Activated T-cell treated with anti-CD3 and anti-CD28 coated beads for 48 hours (primary cell): ENCODE measurements around the gene RNU5B-1.

Experiments used
- DNase-seq: peaks from one replicate; pipeline ENCODE4 v3.0.0-alpha.2; 2020; ENCODE audit warnings: low read depth

The RNU5B-1 gene

GRCh38 chr15:65289261-65289854, 15.1 kb upstream of the RNU5B-1 start:
- DNase-seq: no peak

- no peak for DNase-seq
These were observed 14.2 kb upstream of the RNU5B-1 start for GRCh38 chr15:65290228-65290627.

GRCh38 chr15:65292938-65293518, 11.4 kb upstream of the RNU5B-1 start:
- no peak for DNase-seq

- no peak for DNase-seq
These were observed 5.7 kb upstream of the RNU5B-1 start for GRCh38 chr15:65298731-65299130.

GRCh38 chr15:65300924-65301441, 3.5 kb upstream of the RNU5B-1 start:
- no peak for DNase-seq

- DNase-seq: no peak
These were observed 2.4 kb upstream of the RNU5B-1 start for GRCh38 chr15:65302061-65302460.

- no peak for DNase-seq
These were observed 643 bp upstream of the RNU5B-1 start for GRCh38 chr15:65303687-65304380.

- DNase-seq: no peak
These were observed 777 bp downstream of the RNU5B-1 start for GRCh38 chr15:65305150-65305758.

- no peak for DNase-seq
These were observed 1.3 kb downstream of the RNU5B-1 start for GRCh38 chr15:65305776-65306175.

- no peak for DNase-seq
These were observed 2.1 kb downstream of the RNU5B-1 start for GRCh38 chr15:65306551-65306950.

- DNase-seq: no peak
These were observed 3.5 kb downstream of the RNU5B-1 start for GRCh38 chr15:65307978-65308377.

GRCh38 chr15:65309882-65310418, 5.5 kb downstream of the RNU5B-1 start:
- DNase-seq: no peak

GRCh38 chr15:65310431-65311137, 6.1 kb downstream of the RNU5B-1 start:
- no peak for DNase-seq

GRCh38 chr15:65311760-65312159, 7.3 kb downstream of the RNU5B-1 start:
- no peak for DNase-seq

GRCh38 chr15:65312400-65312916, 8.0 kb downstream of the RNU5B-1 start:
- no peak for DNase-seq

GRCh38 chr15:65318870-65319356, 14.4 kb downstream of the RNU5B-1 start:
- DNase-seq: peak; percentile 72

GRCh38 chr15:65323071-65323511, 18.6 kb downstream of the RNU5B-1 start:
- no peak for DNase-seq

- no peak for DNase-seq
These were observed 21.6 kb downstream of the RNU5B-1 start for GRCh38 chr15:65326117-65326526.

- DNase-seq: no peak
These were observed 22.3 kb downstream of the RNU5B-1 start for GRCh38 chr15:65326818-65327217.

- no peak for DNase-seq
These were observed 23.3 kb downstream of the RNU5B-1 start for GRCh38 chr15:65327651-65328393.
